Vagina (tissue), 2 donors: ENCODE results near the gene WNT4. TPM values are rescaled to one million over a fixed set of nuclear protein-coding genes. Genes with fewer than 3 reads are reported as not detected.

ENCODE experiments used
- DNase-seq, 2 donors: peaks; one replicate each; pipeline ENCODE4 v3.0.0-alpha.2; 2017; ENCODE audit errors: extremely low spot score in 2 of 2
- H3K27ac ChIP-seq: fragments of 200-600 bp; sonication (generic); one replicate; pipeline ENCODE4 v1.5.1; 2019
- H3K27me3 ChIP-seq: fragments of 200-600 bp; sonication (generic); one replicate; pipeline ENCODE4 v1.5.1; 2019
- H3K36me3 ChIP-seq, 2 donors: fragments of 200-600 bp; sonication (generic); one replicate each; pipeline ENCODE4 v1.5.1; 2017 to 2019
- H3K4me1 ChIP-seq: fragments of 200-600 bp; sonication (generic); one replicate; pipeline ENCODE4 v1.5.1; 2019
- H3K4me3 ChIP-seq, 2 donors: fragments of 200-600 bp; sonication (generic); 1 replicate in 1 of 2; 2 replicates in 1 of 2; pipeline ENCODE4 v1.5.1; 2016 to 2019
- H3K9me3 ChIP-seq: fragments of 200-600 bp; sonication (generic); one replicate; pipeline ENCODE4 v1.5.1; 2019
- POLR2A ChIP-seq, 2 donors: fragments of 450-650 bp; IDR thresholded peaks; one replicate each; pipeline ENCODE4 v1.6.1; 2017; ENCODE audit warnings: antibody characterized with exemption in 2 of 2, mild to moderate bottlenecking in 2 of 2, moderate library complexity in 2 of 2
- POLR2AphosphoS5 ChIP-seq, 2 donors: sonication (generic); formaldehyde crosslinking; IDR thresholded peaks; one replicate each; pipeline ENCODE4 v1.9.0; 2017; ENCODE audit warnings: antibody characterized with exemption in 2 of 2, mild to moderate bottlenecking in 2 of 2, low read depth in 1 of 2; ENCODE audit not compliant: insufficient read depth in 1 of 2
- intact Hi-C: fragments of 100-400 bp; cut with DNase I; formaldehyde crosslinking; loops from one replicate; pipeline ENCODE4 v1.15.1; 2023
- total RNA-seq: library from RNA; depleted of rRNA; stranded (reverse); fragments of >200 nt; gene quantifications from one replicate; pipeline ENCODE4 v1.2.3, GENCODE V29; 2016
- TF ChIP-seq, protein P1 (sequence below), 3 experiments: fragments of 450-650 bp in 2 of 3; fragments of 200-600 bp in 1 of 3; sonication (generic) in 1 of 3; IDR thresholded peaks; one replicate each; pipeline ENCODE4 v1.5.1; 2017 to 2019; ENCODE audit warnings: antibody characterized with exemption in 3 of 3, mild to moderate bottlenecking in 2 of 3, moderate library complexity in 2 of 3

The WNT4 gene
- total RNA-seq, 1 donor from 2014 or later = 5.2 TPM

- intact Hi-C loops = no loop called here
Observed at GRCh38 chr1:22127248-22127647, 15.6 kb downstream of the WNT4 start.

GRCh38 chr1:22126531-22126930 is 16.4 kb downstream of the WNT4 start:
- no peak for TF ChIP-seq POLR2AphosphoS5 (IDR thresholded peaks at IDR 0.05; ENCODE audit: insufficient read depth in 1 of 2, low read depth in 1 of 2)
- no peak for TF ChIP-seq POLR2A (IDR thresholded peaks at IDR 0.05)
- TF ChIP-seq, protein P1, sequence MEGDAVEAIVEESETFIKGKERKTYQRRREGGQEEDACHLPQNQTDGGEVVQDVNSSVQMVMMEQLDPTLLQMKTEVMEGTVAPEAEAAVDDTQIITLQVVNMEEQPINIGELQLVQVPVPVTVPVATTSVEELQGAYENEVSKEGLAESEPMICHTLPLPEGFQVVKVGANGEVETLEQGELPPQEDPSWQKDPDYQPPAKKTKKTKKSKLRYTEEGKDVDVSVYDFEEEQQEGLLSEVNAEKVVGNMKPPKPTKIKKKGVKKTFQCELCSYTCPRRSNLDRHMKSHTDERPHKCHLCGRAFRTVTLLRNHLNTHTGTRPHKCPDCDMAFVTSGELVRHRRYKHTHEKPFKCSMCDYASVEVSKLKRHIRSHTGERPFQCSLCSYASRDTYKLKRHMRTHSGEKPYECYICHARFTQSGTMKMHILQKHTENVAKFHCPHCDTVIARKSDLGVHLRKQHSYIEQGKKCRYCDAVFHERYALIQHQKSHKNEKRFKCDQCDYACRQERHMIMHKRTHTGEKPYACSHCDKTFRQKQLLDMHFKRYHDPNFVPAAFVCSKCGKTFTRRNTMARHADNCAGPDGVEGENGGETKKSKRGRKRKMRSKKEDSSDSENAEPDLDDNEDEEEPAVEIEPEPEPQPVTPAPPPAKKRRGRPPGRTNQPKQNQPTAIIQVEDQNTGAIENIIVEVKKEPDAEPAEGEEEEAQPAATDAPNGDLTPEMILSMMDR (IDR thresholded peaks at IDR 0.05) = no peak
- no peak overlapping the region for H3K27ac ChIP-seq
- no peaks in the 10 kb centered on the region for H3K4me1 ChIP-seq
- no peaks in the 10 kb centered on the region for H3K9me3 ChIP-seq
- intact Hi-C loops = no loop called here
- H3K4me3 ChIP-seq = no peak overlapping the region
- no peaks in the 10 kb centered on the region for H3K27me3 ChIP-seq
- DNase-seq = no peak
- H3K36me3 ChIP-seq = no peaks in the 10 kb centered on the region

More at GRCh38 chr1:22127248-22127647, 15.6 kb downstream of the WNT4 start:
- TF ChIP-seq, protein P1 (IDR thresholded peaks at IDR 0.05) = no peak
- no peak for TF ChIP-seq POLR2AphosphoS5 (IDR thresholded peaks at IDR 0.05; ENCODE audit: insufficient read depth in 1 of 2, low read depth in 1 of 2)
- no peak for TF ChIP-seq POLR2A (IDR thresholded peaks at IDR 0.05)
- H3K36me3 ChIP-seq = no peaks in the 10 kb centered on the region
- DNase-seq = no peak
- no peak overlapping the region for H3K4me3 ChIP-seq
- H3K4me1 ChIP-seq = peaks cover 6% of the 10 kb centered on the region
- H3K27ac ChIP-seq = no peak overlapping the region
- no peaks in the 10 kb centered on the region for H3K9me3 ChIP-seq
- no peaks in the 10 kb centered on the region for H3K27me3 ChIP-seq

GRCh38 chr1:22124592-22125229 is 18.2 kb downstream of the WNT4 start:
- DNase-seq = no peak
- Histone ChIP-seq H3K4me1 (no peaks in the 10 kb centered on the region), H3K27ac (no peak overlapping the region), H3K36me3 (peaks cover 0 to 8% of the 10 kb centered on the region in 2 donors), H3K9me3 (no peaks in the 10 kb centered on the region), H3K27me3 (no peaks in the 10 kb centered on the region), H3K4me3 (no peak overlapping the region)
- intact Hi-C loops = no loop called here
- TF ChIP-seq, protein P1 (IDR thresholded peaks at IDR 0.05) = no peak
- TF ChIP-seq POLR2A (IDR thresholded peaks at IDR 0.05) (no peak), POLR2AphosphoS5 (IDR thresholded peaks at IDR 0.05; ENCODE audit: insufficient read depth in 1 of 2, low read depth in 1 of 2) (no peak)

- no peaks in the 10 kb centered on the region for H3K27me3 ChIP-seq
- no peak overlapping the region for H3K27ac ChIP-seq
- no peaks in the 10 kb centered on the region for H3K9me3 ChIP-seq
- H3K4me1 ChIP-seq = no peaks in the 10 kb centered on the region
- intact Hi-C loops = no loop called here
- no peak overlapping the region for H3K4me3 ChIP-seq
- no peak for DNase-seq
- TF ChIP-seq, protein P1 (IDR thresholded peaks at IDR 0.05) = no peak
- TF ChIP-seq POLR2AphosphoS5 (IDR thresholded peaks at IDR 0.05; ENCODE audit: insufficient read depth in 1 of 2, low read depth in 1 of 2) (no peak), POLR2A (IDR thresholded peaks at IDR 0.05) (no peak)
- H3K36me3 ChIP-seq = peaks cover 0 to 11% of the 10 kb centered on the region in 2 donors
Observed at GRCh38 chr1:22123901-22124404, 18.9 kb downstream of the WNT4 start.

DNA sequence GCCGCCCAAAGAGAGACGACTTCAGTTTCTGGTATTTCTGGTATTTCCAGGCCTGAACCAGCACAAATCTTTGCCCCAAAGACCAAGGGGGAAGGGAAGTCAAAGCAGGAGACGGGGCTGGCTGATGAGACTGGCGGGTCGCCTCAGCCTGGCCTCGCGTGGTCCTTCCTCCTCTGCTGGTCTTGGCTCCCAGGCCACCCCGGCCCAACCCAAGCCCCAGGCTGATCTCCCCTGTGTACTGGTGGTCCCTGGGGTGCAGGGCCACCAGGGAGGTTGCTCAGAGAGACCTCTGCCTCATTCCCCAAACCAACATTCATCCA is 19.9 kb downstream of the WNT4 start:
- DNase-seq = no peak
- Histone ChIP-seq H3K36me3 (peaks cover 0 to 17% of the 10 kb centered on the region in 2 donors), H3K4me3 (no peak overlapping the region), H3K27ac (no peak overlapping the region), H3K9me3 (no peaks in the 10 kb centered on the region), H3K27me3 (no peaks in the 10 kb centered on the region), H3K4me1 (peaks cover 8% of the 10 kb centered on the region)
- TF ChIP-seq, protein P1 (IDR thresholded peaks at IDR 0.05) = no peak
- no peak for TF ChIP-seq POLR2AphosphoS5 (IDR thresholded peaks at IDR 0.05; ENCODE audit: insufficient read depth in 1 of 2, low read depth in 1 of 2)
- TF ChIP-seq POLR2A (IDR thresholded peaks at IDR 0.05) = no peak
- intact Hi-C loops = no loop called here
